RWPE1 (cell line): ENCODE results near the gene PTPRN2.

Experiments used
- CTCF ChIA-PET: fragments of 350-600 bp; sonication (Branson Sonifier 250); formaldehyde crosslinking; extraction: SDS; loops from one replicate; lab custom pipeline; 2021; lab: Yijun Ruan, JAX
- POLR2A ChIA-PET: fragments of 400-600 bp; formaldehyde crosslinking; extraction: SDS; loops from one replicate; lab custom pipeline; 2020; ENCODE audit warnings: antibody characterized with exemption; ENCODE audit not compliant: low non-redundant PET; lab: Yijun Ruan, JAX
- DNase-seq: peaks from one replicate; pipeline ENCODE4 v3.0.0; 2012; ENCODE audit warnings: low spot score
- H3K27ac ChIP-seq: fragments of 450-650 bp; 2 replicates; pipeline ENCODE4 v1.5.1; 2017
- CTCF ChIP-seq: fragments of 450-650 bp; conservative IDR thresholded peaks from 2 replicates; pipeline ENCODE4 v1.5.1; 2017; ENCODE audit warnings: low read depth, mild to moderate bottlenecking

PTPRN2 gene

GRCh38 chr7:158024881-158025280 is 562.7 kb downstream of the PTPRN2 start:
- no peak overlapping the region for H3K27ac ChIP-seq
- POLR2A ChIA-PET: no interaction called here
- TF ChIP-seq CTCF: no peak
- DNase-seq: no peak
- CTCF ChIA-PET: no interaction called here

GRCh38 chr7:158024351-158024715 is 563.3 kb downstream of the PTPRN2 start:
- CTCF ChIA-PET: no interaction called here
- POLR2A ChIA-PET: no interaction called here
- no peak for DNase-seq
- H3K27ac ChIP-seq: no peak overlapping the region
- TF ChIP-seq CTCF: no peak

GRCh38 chr7:158023681-158024350 is 563.8 kb downstream of the PTPRN2 start:
- DNase-seq: no peak
- ChIA-PET POLR2A (no interaction called here), CTCF (no interaction called here)
- no peak overlapping the region for H3K27ac ChIP-seq
- TF ChIP-seq CTCF: no peak

GRCh38 chr7:158023157-158023556 is 564.5 kb downstream of the PTPRN2 start:
- POLR2A ChIA-PET: no interaction called here
- TF ChIP-seq CTCF: no peak
- DNase-seq: no peak
- CTCF ChIA-PET: no interaction called here
- H3K27ac ChIP-seq: no peak overlapping the region

- POLR2A ChIA-PET: no interaction called here
- CTCF ChIA-PET: no interaction called here
- no peak for TF ChIP-seq CTCF
- DNase-seq: no peak
- H3K27ac ChIP-seq: no peak overlapping the region
These were observed 565.0 kb downstream of the PTPRN2 start for GRCh38 chr7:158022601-158023000.

- TF ChIP-seq CTCF: no peak
- DNase-seq: no peak
- no peak overlapping the region for H3K27ac ChIP-seq
- ChIA-PET CTCF (no interaction called here), POLR2A (no interaction called here)
These were observed 565.8 kb downstream of the PTPRN2 start for GRCh38 chr7:158021836-158022235.

- no peak for DNase-seq
- POLR2A ChIA-PET: no interaction called here
- H3K27ac ChIP-seq: no peak overlapping the region
- CTCF ChIA-PET: no interaction called here
- no peak for TF ChIP-seq CTCF
These were observed 566.9 kb downstream of the PTPRN2 start for GRCh38 chr7:158020706-158021095.
